Keratinocyte (primary cell): ENCODE data around the gene NKX3-2. TPM values are rescaled to one million over a fixed set of nuclear protein-coding genes. Genes with fewer than 3 reads are reported as not detected.

Experiments
- DNase-seq: peaks from one replicate; pipeline ENCODE4 v3.0.0-alpha.2; 2011; ENCODE audit warnings: low read depth, missing footprints, low spot score
- FAIRE-seq: peaks from 2 replicates; lab custom pipeline; 2011; peaks lifted over from hg19 to GRCh38; lab: Jason Lieb, UNC
- H2AFZ ChIP-seq: 2 replicates; pipeline ENCODE4 v1.6.0; 2012; ENCODE audit warnings: low read length, control low read depth, inconsistent platforms; ENCODE audit not compliant: control insufficient read depth
- H3K27ac ChIP-seq: 2 replicates; pipeline ENCODE4 v1.5.1; 2011; ENCODE audit warnings: low read length; ENCODE audit not compliant: control insufficient read depth, insufficient read depth
- H3K27me3 ChIP-seq: 3 replicates; pipeline ENCODE4 v1.6.0; 2011; ENCODE audit warnings: low read length; ENCODE audit not compliant: control insufficient read depth, insufficient read depth; ENCODE audit errors: extremely low read depth
- H3K36me3 ChIP-seq, 2 experiments: 2 replicates in 1 of 2; 3 replicates in 1 of 2; pipeline ENCODE4 v1.5.1; 2011; ENCODE audit warnings: low read length in 2 of 2, mild to moderate bottlenecking in 1 of 2; ENCODE audit not compliant: control insufficient read depth in 2 of 2, insufficient read depth in 2 of 2; ENCODE audit errors: extremely low read depth in 1 of 2
- H3K4me1 ChIP-seq: 3 replicates; pipeline ENCODE4 v1.5.1; 2011; ENCODE audit warnings: low read length; ENCODE audit not compliant: control insufficient read depth, insufficient read depth; ENCODE audit errors: extremely low read depth
- H3K4me2 ChIP-seq: 3 replicates; pipeline ENCODE4 v1.6.0; 2011; ENCODE audit warnings: low read depth, low read length; ENCODE audit not compliant: control insufficient read depth, insufficient read depth; ENCODE audit errors: extremely low read depth
- H3K4me3 ChIP-seq, 3 experiments: fragments of 200-600 bp in 1 of 3; sonication (generic) in 1 of 3; 2 replicates in 2 of 3; 3 replicates in 1 of 3; pipeline ENCODE4 v1.5.1; 2011 to 2016; ENCODE audit warnings: low read length in 3 of 3, mild to moderate bottlenecking in 3 of 3, control low read depth in 2 of 3, inconsistent platforms in 1 of 3, low read depth in 1 of 3, mixed read lengths in 1 of 3, mixed run types in 1 of 3, moderate library complexity in 1 of 3; ENCODE audit not compliant: control insufficient read depth in 2 of 3, insufficient read depth in 2 of 3; ENCODE audit errors: extremely low read depth in 1 of 3
- H3K79me2 ChIP-seq: 2 replicates; pipeline ENCODE4 v1.6.0; 2012; ENCODE audit warnings: low read length; ENCODE audit not compliant: control insufficient read depth, insufficient read depth
- H3K9ac ChIP-seq: 3 replicates; pipeline ENCODE4 v1.6.0; 2011; ENCODE audit warnings: low read length; ENCODE audit not compliant: control insufficient read depth, insufficient read depth; ENCODE audit errors: extremely low read depth
- H3K9me1 ChIP-seq: 3 replicates; pipeline ENCODE4 v1.6.0; 2011; ENCODE audit warnings: low read length; ENCODE audit not compliant: control insufficient read depth, insufficient read depth; ENCODE audit errors: extremely low read depth
- H3K9me3 ChIP-seq: 2 replicates; pipeline ENCODE4 v1.5.1; 2012; ENCODE audit warnings: low read depth, low read length; ENCODE audit not compliant: control insufficient read depth
- H4K20me1 ChIP-seq: 3 replicates; pipeline ENCODE4 v1.6.0; 2011; ENCODE audit warnings: low read length; ENCODE audit not compliant: control insufficient read depth, insufficient read depth; ENCODE audit errors: extremely low read depth
- CTCF ChIP-seq, 3 experiments: IDR thresholded peaks in 1 of 3; conservative IDR thresholded peaks in 1 of 3; optimal IDR thresholded peaks in 1 of 3; 2 replicates in 2 of 3; 3 replicates in 1 of 3; pipeline versions ENCODE3 to v1.5.1; 2011; ENCODE audit warnings: low read length in 3 of 3, mild to moderate bottlenecking in 3 of 3, moderate library complexity in 2 of 3, control low read depth in 1 of 3, inconsistent platforms in 1 of 3; ENCODE audit not compliant: insufficient read depth in 2 of 3; ENCODE audit errors: extremely low read depth in 1 of 3
- EZH2 ChIP-seq: IDR thresholded peaks from one replicate; pipeline ENCODE4 v1.6.1; 2012; ENCODE audit warnings: inconsistent platforms, mild to moderate bottlenecking, low read length, moderate library complexity
- dilution Hi-C: fragments of 300-500 bp; cut with MboI; formaldehyde crosslinking; loops from one replicate; pipeline ENCODE4 v1.7.0; 2020; ENCODE audit warnings: low sequenced_read_pairs; ENCODE audit not compliant: extremely low pct_ligation_motif_present
- polyA plus RNA-seq, 5 experiments: library from polyadenylated mRNA; depleted of rRNA in 3 of 5; stranded (reverse) in 3 of 5; stranded (forward) in 1 of 5; unstranded in 1 of 5; fragments of >200 nt; gene quantifications; 1 replicate in 1 of 5; 2 replicates in 3 of 5; 3 replicates in 1 of 5; pipeline versions ENCODE4 v1.2.1 to v1.2.3, GENCODE V29; 2011 to 2012; ENCODE audit warnings: missing spikeins in 2 of 5, low read depth in 1 of 5, low replicate concordance in 1 of 5

The NKX3-2 gene
- polyA plus RNA-seq, 1 donor (not counting 4 experiments of a cell fraction or from before 2014, with no cell fraction given): 0.04 TPM

GRCh38 chr4:13539619-13540445 is 4.5 kb downstream of the NKX3-2 start:
- no peak overlapping the region for H3K9ac ChIP-seq
- H3K4me3 ChIP-seq: no peak overlapping the region
- H3K36me3 ChIP-seq: no peaks in the 10 kb centered on the region
- H3K4me1 ChIP-seq: peaks cover 2% of the 10 kb centered on the region
- H4K20me1 ChIP-seq: peaks cover 6% of the 10 kb centered on the region
- H3K9me3 ChIP-seq: peaks cover 2% of the 10 kb centered on the region
- H3K9me1 ChIP-seq: no peaks in the 10 kb centered on the region
- H2AFZ ChIP-seq: no peak overlapping the region
- no peak for FAIRE-seq
- H3K4me2 ChIP-seq: peak overlapping the region; percentile 5
- no peaks in the 10 kb centered on the region for H3K79me2 ChIP-seq
- DNase-seq: no peak
- dilution Hi-C loops: no loop called here
- TF ChIP-seq EZH2 (peak; percentile 91), CTCF (optimal IDR thresholded peaks at IDR 0.05 in 1 of 3, IDR thresholded peaks at IDR 0.05 in 1 of 3, conservative IDR thresholded peaks at IDR 0.05 in 1 of 3; ENCODE audit: extremely low read depth in 1 of 3, insufficient read depth in 2 of 3, low read length in 3 of 3) (no peak)
- peaks cover 99% of the 10 kb centered on the region for H3K27me3 ChIP-seq
- H3K27ac ChIP-seq: no peak overlapping the region

GRCh38 chr4:13539047-13539618 is 5.2 kb downstream of the NKX3-2 start:
- FAIRE-seq (no peak), DNase-seq (no peak)
- Histone ChIP-seq H3K9me1 (no peaks in the 10 kb centered on the region), H3K9me3 (peaks cover 2% of the 10 kb centered on the region), H4K20me1 (peaks cover 6% of the 10 kb centered on the region), H3K4me1 (peaks cover 2% of the 10 kb centered on the region), H3K79me2 (no peaks in the 10 kb centered on the region), H3K27ac (no peak overlapping the region), H3K4me2 (no peak overlapping the region), H3K9ac (no peak overlapping the region), H3K27me3 (peaks cover 100% of the 10 kb centered on the region), H2AFZ (no peak overlapping the region), H3K36me3 (no peaks in the 10 kb centered on the region), H3K4me3 (no peak overlapping the region)
- TF ChIP-seq EZH2 (peak; percentile 34), CTCF (optimal IDR thresholded peaks at IDR 0.05 in 1 of 3, IDR thresholded peaks at IDR 0.05 in 1 of 3, conservative IDR thresholded peaks at IDR 0.05 in 1 of 3; ENCODE audit: extremely low read depth in 1 of 3, insufficient read depth in 2 of 3, low read length in 3 of 3) (no peak)
- dilution Hi-C loops: no loop called here
